Occipital lobe (tissue), 2 donors: ENCODE data around the gene FLACC1. TPM values are rescaled to one million over a fixed set of nuclear protein-coding genes. Genes with fewer than 3 reads are reported as not detected.
"Not testable (repeated sequence)": the region's sequence is repeated elsewhere in the genome, so short reads cannot be mapped to it uniquely, and the experiment has no call there.

Experiments
- DNase-seq: peaks from one replicate; lab custom pipeline; 2025; lab: John Stamatoyannopoulos, UW
- total RNA-seq: library from RNA; depleted of rRNA; stranded (reverse); fragments of >200 nt; gene quantifications from one replicate; pipeline ENCODE4 v1.2.3, GENCODE V29; 2014

FLACC1 gene
- total RNA-seq, 1 donor from 2014 or later: 3.7 TPM

- no peak for DNase-seq
These were observed 6.3 kb downstream of the FLACC1 start for GRCh38 chr2:201350879-201351278.

GRCh38 chr2:201349601-201350000 is 7.5 kb downstream of the FLACC1 start:
- DNase-seq: no peak

- no peak for DNase-seq
These were observed 8.4 kb downstream of the FLACC1 start for GRCh38 chr2:201348758-201349157.

- no peak for DNase-seq
These were observed 10.0 kb downstream of the FLACC1 start for GRCh38 chr2:201347138-201347537.

DNA sequence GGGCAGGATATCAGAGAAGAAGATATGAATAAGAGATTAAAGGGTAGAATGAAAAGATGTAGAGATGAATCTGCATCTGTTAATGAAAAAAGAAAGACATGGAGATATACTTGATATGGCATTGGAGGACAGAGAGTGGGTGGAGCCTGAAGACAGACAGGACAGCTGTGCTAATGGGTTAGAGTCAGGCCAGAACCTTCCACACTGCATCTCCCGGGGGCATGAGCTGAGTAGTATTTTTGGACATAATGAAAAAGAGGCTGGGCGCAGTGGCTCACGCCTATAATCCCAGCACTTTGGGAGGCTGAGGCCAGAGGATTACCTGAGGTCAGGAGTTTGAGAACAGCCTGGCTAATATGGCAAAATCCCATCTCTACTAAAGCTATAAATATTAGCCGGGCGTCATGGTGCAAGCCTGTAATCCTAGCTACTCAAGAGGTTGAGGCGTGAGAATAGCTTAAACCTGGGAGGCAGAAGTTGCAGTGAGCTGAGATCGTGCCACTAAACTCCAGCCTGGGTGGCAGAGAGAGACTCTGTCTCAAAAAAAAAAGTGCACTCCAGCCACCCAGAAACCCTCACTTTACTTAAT is 11.4 kb downstream of the FLACC1 start:
- no peak for DNase-seq

GRCh38 chr2:201344663-201345366 is 12.3 kb downstream of the FLACC1 start:
- no peak for DNase-seq

DNA sequence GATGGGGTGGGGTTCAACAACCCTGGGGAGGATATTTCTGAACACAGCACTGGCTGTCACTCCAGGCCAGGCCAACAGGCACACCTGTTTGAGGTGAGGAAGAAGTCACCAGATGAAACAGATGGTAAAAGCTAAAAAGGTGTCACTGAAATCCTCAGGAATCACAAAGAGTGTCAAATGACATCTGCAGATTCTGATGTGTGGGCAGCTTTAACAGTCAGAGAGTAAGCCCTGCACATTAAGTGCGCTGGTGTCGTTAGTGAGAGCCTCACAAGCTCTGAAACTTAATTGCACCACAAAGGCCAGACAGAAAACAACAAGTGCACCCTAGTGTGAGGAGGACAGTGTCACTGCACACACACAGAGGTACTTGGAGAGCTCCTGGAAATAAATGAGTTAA is 13.6 kb downstream of the FLACC1 start:
- no peak for DNase-seq

GRCh38 chr2:201342923-201343322 is 14.2 kb downstream of the FLACC1 start:
- no peak for DNase-seq

GRCh38 chr2:201329409-201329808 is 27.7 kb downstream of the FLACC1 start:
- DNase-seq: no peak

GRCh38 chr2:201327678-201328077 is 29.5 kb downstream of the FLACC1 start:
- no peak for DNase-seq

DNA sequence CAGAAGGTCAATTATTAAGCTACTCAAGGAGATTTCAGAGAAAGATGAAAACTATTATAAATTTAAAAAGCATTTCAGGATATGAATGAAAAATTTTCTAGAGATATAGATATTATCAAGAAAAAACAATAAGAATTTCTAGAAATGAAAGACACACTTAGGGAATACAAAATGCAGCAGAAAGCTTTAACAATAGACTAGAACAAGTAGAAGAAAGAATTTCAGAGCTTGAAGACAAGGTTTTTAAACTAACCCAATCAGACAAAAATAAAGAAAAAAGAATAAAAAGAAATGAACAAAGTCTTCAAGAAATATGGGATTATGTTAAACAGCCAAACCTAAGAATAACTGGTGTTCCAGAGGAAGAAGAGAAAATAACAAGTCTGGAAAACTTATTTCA is 34.4 kb downstream of the FLACC1 start:
- no peak for DNase-seq

DNA sequence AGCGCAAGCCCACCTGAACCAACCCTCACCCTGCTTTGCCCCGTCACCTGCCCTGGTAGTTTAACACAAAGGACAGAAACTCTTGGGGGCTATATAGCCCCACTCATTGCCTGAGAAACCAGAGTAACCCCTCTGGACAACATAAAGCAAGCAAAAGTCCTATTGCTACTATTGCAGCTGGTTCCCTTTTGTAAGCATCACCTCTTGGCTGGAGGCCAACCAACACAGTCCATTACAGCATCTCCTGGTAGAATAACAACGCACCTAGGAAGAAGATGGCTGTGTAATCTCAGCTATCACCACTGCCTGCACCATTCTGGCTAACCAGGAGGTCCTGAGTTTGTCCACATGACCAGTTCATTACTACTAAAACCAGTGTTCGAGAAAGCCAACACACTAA is 36.4 kb downstream of the FLACC1 start:
- no peak for DNase-seq

DNA sequence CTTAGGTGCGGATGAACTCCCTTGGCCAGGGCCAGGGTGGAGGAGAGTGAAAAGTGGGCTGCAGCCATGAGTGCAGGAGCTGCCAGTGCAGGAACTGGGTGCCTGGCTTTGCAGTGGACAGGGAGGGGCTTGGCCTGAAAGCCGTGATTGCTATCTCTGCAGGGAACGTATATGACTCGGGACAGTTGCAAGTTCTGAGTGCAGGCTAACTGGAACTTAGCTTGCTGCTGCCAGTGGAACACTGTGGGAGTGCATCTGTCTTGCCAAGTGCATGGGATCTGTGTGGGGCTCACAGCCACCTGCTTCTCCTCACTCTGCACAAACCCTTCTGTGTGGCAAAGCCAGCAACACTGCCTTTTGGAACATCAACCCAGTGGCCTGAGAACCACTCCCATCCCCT is 36.9 kb downstream of the FLACC1 start:
- no peak for DNase-seq

- no peak for DNase-seq
These were observed 37.6 kb downstream of the FLACC1 start for GRCh38 chr2:201319511-201319910.

DNA sequence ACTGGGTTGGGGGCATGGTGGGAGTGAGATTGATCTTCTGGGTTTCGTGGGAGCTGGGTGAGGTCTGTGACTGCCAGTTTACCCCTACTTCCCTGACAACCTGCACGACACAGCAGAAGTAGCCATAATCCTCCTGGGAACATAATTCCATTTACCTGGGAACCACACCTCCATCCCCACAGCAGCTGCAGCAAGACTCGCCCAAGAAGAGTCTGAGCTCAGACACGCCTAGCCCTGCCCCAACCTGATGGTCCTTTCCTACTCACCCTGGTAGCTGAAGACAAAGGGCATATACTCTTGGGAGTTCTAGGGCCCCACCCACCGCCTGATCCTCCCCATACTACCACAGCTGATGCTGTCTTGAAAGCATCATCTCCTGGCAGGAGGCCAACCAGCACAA is 43.8 kb downstream of the FLACC1 start:
- no peak for DNase-seq

DNA sequence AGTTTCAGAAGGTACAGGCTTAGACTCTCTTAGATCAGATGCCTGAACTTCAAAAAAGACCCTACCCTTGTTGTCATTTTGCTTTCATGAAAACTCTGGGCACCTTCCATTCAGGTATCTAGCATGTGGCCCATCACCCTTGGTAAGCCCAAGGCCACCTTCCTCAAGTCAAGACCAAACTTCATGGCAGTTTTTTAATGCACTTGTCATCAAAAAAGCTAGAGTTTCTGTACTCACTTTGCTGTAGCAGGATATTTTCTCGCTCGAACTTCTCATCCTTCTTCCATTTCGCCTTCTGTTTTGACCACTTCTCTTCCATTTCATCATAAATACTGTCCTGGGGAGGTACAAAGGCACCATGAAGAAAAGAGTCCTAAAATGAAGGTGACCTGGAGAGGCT is 48.2 kb downstream of the FLACC1 start:
- DNase-seq: no peak

- DNase-seq: no peak
These were observed 49.3 kb downstream of the FLACC1 start for GRCh38 chr2:201307876-201308275.

DNA sequence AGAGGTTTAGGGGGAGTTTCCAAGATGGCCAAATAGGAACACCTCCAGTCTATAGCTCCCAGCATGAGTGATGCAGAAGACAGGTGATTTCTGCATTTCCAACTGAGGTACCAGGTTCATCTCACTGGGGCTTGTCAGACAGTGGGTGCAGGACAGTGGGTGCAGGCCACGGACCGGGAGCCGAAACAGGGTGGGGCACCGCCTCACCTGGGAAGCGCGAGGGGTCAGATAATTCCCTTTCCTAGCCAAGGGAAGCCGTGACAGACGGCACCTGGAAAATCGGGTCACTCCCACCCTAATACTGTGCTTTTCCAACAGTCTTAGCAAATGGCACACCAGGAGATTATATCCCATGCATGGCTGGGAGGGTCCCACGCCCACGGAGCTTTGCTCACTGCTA is 57.2 kb downstream of the FLACC1 start:
- not testable (repeated sequence) for DNase-seq

DNA sequence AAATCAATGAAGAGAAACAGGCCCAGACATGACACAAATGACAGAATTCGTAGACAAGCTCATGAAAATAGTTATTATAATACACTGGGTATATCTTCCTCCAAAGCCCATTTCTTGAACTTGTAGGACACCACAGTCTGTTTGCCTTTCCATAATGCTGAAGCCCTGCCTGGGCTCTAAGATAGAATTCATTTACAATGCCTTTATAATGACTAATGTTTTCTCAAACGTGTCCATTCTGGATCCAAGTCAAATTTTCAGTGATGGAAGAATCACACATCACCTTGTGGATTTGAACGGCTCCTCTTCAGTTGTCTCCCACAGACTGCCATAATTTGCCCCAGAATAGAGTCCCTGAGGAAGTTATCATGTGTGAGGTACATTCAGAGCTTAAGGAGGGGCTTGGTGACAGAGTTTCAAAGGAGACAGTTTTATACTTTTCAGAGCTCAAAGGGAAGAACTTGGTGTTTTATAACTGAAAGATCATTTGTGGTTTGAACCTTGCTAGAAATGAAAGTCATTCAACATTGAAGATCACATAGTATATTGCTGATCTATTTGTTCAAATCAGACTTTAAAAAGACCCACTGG is 58.6 kb downstream of the FLACC1 start:
- no peak for DNase-seq

DNA sequence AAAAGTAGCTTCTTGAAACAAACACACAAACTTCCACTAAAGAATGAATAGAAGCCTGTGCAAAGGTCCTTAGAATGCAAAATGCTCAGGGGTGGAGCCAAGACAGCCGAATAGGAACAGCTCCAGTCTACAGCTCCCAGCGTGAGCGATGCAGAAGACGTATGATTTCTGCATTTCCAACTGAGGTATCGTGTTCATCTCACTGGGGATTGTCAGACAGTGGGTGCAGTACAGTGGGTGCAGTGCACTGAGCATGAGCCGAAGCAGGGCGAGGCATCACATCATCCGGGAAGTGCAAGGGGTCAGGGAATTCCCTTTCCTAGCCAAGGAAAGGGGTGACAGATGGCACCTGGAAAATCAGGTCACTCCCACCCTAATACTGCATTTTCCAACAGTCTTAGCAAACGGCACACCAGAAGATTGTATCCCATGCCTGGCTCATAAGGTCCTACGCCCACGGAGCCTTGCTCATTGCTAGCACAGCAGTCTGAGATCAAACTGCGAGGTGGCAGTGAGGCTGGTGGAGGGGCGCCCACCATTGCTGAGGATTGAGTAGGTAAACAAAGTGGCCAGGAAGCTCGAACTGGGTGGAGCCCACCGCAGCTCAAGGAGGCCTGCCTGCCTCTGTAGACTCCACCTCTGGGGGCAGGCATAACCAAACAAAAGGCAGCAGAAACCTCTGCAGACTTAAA is 66.5 kb downstream of the FLACC1 start:
- DNase-seq: not testable (repeated sequence)

DNA sequence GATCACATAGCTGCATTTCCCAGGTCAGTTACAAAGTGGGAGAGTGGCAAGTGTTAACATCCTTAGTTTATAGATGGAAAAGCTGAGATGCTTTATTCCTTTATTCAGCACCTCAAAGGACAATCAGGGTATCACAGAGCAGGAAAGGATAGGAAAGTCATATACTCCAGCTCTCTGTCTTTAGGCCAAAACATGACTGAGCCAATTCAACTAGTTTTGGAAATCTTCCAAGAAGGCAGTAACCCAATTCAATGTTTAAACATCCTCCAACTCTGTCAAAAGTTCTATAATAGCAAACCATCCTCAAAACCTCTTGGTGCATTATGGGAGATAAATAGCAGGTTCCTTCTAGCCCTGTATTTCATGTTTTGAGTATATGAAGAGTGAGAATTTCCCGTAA is 71.6 kb downstream of the FLACC1 start:
- no peak for DNase-seq

- DNase-seq: no peak
These were observed 76.7 kb downstream of the FLACC1 start for GRCh38 chr2:201280191-201281040.
